H1 (cell line): ENCODE results near the gene HIVEP3. TPM values are rescaled to one million over a fixed set of nuclear protein-coding genes. Genes with fewer than 3 reads are reported as not detected.

Experiments used
- ATF3 ChIP-seq: IDR thresholded peaks from 2 replicates; pipeline ENCODE4 v1.6.1; 2011; ENCODE audit warnings: low read depth, mild to moderate bottlenecking, low read length; ENCODE audit not compliant: insufficient read depth
- CHD2 ChIP-seq: IDR thresholded peaks from 2 replicates; pipeline ENCODE4 v1.6.1; 2012; ENCODE audit warnings: low read length, improper control_type of control experiment
- CHD7 ChIP-seq: fragments of 300-600 bp; sonication (generic); IDR thresholded peaks from 2 replicates; pipeline ENCODE4 v1.7.1; 2012; ENCODE audit warnings: low read length, moderate library complexity, mild to moderate bottlenecking, inconsistent platforms; ENCODE audit not compliant: insufficient replicate concordance
- MAFK ChIP-seq: IDR thresholded peaks from 2 replicates; pipeline ENCODE4 v1.6.1; 2012; ENCODE audit warnings: low read depth, mild to moderate bottlenecking, improper control_type of control experiment, low read length
- RAD21 ChIP-seq, 2 experiments: IDR thresholded peaks in 1 of 2; conservative IDR thresholded peaks in 1 of 2; 2 replicates each; pipeline ENCODE4 v1.6.1; 2011; ENCODE audit warnings: low read depth in 2 of 2, low read length in 2 of 2, improper control_type of control experiment in 1 of 2, inconsistent platforms in 1 of 2, mild to moderate bottlenecking in 1 of 2, moderate library complexity in 1 of 2
- RFX5 ChIP-seq: IDR thresholded peaks from 2 replicates; pipeline ENCODE4 v1.6.1; 2011; ENCODE audit warnings: low read depth, low read length, improper control_type of control experiment, borderline replicate concordance
- ZNF274 ChIP-seq: IDR thresholded peaks from 2 replicates; pipeline ENCODE4 v1.7.0; 2012; ENCODE audit warnings: low read length, borderline replicate concordance; ENCODE audit errors: extremely low read depth
- polyA plus RNA-seq, 7 experiments: library from polyadenylated mRNA; depleted of rRNA in 3 of 7; stranded (reverse) in 5 of 7; unstranded in 2 of 7; fragments of >200 nt in 5 of 7; fragments of 200-250 nt in 2 of 7; gene quantifications; 1 replicate in 5 of 7; 2 replicates in 1 of 7; 4 replicates in 1 of 7; pipeline versions ENCODE4 v1.2.1 to v1.2.3, GENCODE V29; 2011 to 2013; ENCODE audit warnings: missing spikeins in 2 of 7, mixed read lengths in 2 of 7
- total RNA-seq: library from RNA; stranded (reverse); fragmentation: NEBNext Ultra II Directional; extraction: Animal tissue kit (Norgen Biotek cat#: 25700); gene quantifications from 2 replicates; pipeline ENCODE4 v1.2.1, GENCODE V29; 2021
- TF ChIP-seq, protein P1 (sequence below): IDR thresholded peaks from 2 replicates; pipeline ENCODE4 v1.6.1; 2012; ENCODE audit warnings: inconsistent platforms
- TF ChIP-seq, protein P2 (sequence below): IDR thresholded peaks from 2 replicates; pipeline ENCODE4 v1.6.1; 2012; ENCODE audit warnings: inconsistent platforms

Gene HIVEP3
- total and polyA plus RNA-seq, 2 of the 8 experiments (the other 6 are each of a cell fraction or from before 2014, with no cell fraction given), result 0.24 to 0.69 TPM

GRCh38 chr1:41860771-41861170 lies 58.0 kb downstream of the HIVEP3 start (continued):
- TF ChIP-seq CHD7 (no peak), RFX5 (no peak), ZNF274 (no peak), RAD21 (IDR thresholded peaks at IDR 0.05 in 1 of 2, conservative IDR thresholded peaks at IDR 0.05 in 1 of 2; ENCODE audit: low read depth in 2 of 2, low read length in 2 of 2) (no peak), MAFK (no peak), ATF3 (no peak), CHD2 (no peak)
- TF ChIP-seq, protein P1, sequence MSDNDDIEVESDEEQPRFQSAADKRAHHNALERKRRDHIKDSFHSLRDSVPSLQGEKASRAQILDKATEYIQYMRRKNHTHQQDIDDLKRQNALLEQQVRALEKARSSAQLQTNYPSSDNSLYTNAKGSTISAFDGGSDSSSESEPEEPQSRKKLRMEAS, result no peak
- TF ChIP-seq, protein P2, sequence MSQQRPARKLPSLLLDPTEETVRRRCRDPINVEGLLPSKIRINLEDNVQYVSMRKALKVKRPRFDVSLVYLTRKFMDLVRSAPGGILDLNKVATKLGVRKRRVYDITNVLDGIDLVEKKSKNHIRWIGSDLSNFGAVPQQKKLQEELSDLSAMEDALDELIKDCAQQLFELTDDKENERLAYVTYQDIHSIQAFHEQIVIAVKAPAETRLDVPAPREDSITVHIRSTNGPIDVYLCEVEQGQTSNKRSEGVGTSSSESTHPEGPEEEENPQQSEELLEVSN, result no peak
